ENCODE results near the gene GPR155. TPM values are rescaled to one million over a fixed set of nuclear protein-coding genes. Genes with fewer than 3 reads are reported as not detected.
A peak's percentile ranks its signal among the peaks of the same experiment; 100 is the strongest.

Gene GPR155
- total and polyA plus RNA-seq, 9 of the 15 experiments (the other 6 are each of a cell fraction or from before 2014, with no cell fraction given) = 0.04 to 0.40 (median 0.11) TPM; not detected in 1

GRCh38 chr2:174399171-174399570 lies 87.7 kb downstream of the GPR155 start (continued):
- TF ChIP-seq, protein P1, sequence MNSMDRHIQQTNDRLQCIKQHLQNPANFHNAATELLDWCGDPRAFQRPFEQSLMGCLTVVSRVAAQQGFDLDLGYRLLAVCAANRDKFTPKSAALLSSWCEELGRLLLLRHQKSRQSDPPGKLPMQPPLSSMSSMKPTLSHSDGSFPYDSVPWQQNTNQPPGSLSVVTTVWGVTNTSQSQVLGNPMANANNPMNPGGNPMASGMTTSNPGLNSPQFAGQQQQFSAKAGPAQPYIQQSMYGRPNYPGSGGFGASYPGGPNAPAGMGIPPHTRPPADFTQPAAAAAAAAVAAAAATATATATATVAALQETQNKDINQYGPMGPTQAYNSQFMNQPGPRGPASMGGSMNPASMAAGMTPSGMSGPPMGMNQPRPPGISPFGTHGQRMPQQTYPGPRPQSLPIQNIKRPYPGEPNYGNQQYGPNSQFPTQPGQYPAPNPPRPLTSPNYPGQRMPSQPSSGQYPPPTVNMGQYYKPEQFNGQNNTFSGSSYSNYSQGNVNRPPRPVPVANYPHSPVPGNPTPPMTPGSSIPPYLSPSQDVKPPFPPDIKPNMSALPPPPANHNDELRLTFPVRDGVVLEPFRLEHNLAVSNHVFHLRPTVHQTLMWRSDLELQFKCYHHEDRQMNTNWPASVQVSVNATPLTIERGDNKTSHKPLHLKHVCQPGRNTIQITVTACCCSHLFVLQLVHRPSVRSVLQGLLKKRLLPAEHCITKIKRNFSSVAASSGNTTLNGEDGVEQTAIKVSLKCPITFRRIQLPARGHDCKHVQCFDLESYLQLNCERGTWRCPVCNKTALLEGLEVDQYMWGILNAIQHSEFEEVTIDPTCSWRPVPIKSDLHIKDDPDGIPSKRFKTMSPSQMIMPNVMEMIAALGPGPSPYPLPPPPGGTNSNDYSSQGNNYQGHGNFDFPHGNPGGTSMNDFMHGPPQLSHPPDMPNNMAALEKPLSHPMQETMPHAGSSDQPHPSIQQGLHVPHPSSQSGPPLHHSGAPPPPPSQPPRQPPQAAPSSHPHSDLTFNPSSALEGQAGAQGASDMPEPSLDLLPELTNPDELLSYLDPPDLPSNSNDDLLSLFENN (IDR thresholded peaks at IDR 0.05; ENCODE audit: low read depth in 2 of 2, low read length in 2 of 2) = no peak
- TF ChIP-seq DMBX1 (CRISPR knock-in tag; IDR thresholded peaks at IDR 0.05; ENCODE audit: borderline replicate concordance) (no peak), ARID3B (CRISPR knock-in tag; IDR thresholded peaks at IDR 0.05; ENCODE audit: borderline replicate concordance) (no peak), ZNF699 (CRISPR knock-in tag; IDR thresholded peaks at IDR 0.05; ENCODE audit: insufficient replicate concordance) (no peak)

GRCh38 chr2:174397773-174398172 lies 89.1 kb downstream of the GPR155 start:
- no peaks in the 10 kb centered on the region for H4K20me1 ChIP-seq (replicated peaks; ENCODE audit: control insufficient read depth, insufficient read depth, low read length)
- no peaks in the 10 kb centered on the region for H3K27me3 ChIP-seq (ENCODE audit: control insufficient read depth in 2 of 2, insufficient read depth in 2 of 2, low read length in 2 of 2)
- DNase-seq (ENCODE audit: extremely low read depth in 1 of 4, low spot score in 3 of 4) (no peak), ATAC-seq (no peak), FAIRE-seq (no peak)
- H3K9me3 ChIP-seq (replicated peaks; ENCODE audit: control insufficient read depth, insufficient read depth, low read depth, low read length) = no peaks in the 10 kb centered on the region
- no peaks in the 10 kb centered on the region for H3K9me1 ChIP-seq (ENCODE audit: control insufficient read depth, insufficient read depth, low read length)
- in situ Hi-C loops (cut with MboI) (no loop called here), intact Hi-C loops (cut with micrococcal nuclease) (no loop called here)
- no peaks in the 10 kb centered on the region for H3K36me3 ChIP-seq (ENCODE audit: control insufficient read depth, insufficient read depth, low read length)
- POLR2A ChIA-PET = interaction anchor here (1.6 kb wide), 1 partner anchor 15 kb away, joined by 3 read pairs; no protein-coding TSS in a partner anchor
- no peak overlapping the region for H2AFZ ChIP-seq (ENCODE audit: low read depth, low read length)
- no peak overlapping the region for H3K9ac ChIP-seq (ENCODE audit: insufficient read depth in 1 of 2, low read depth in 2 of 2, low read length in 2 of 2)
- peaks cover 4 to 5% of the 10 kb centered on the region in 2 experiments; a peak in 1 of 5 replicates for H3K4me1 ChIP-seq (replicated peaks in 1 of 2; ENCODE audit: control insufficient read depth in 2 of 2, insufficient read depth in 2 of 2, low read length in 2 of 2)
- H3K27ac ChIP-seq (ENCODE audit: extremely low read depth, low read depth, low read length) = no peak overlapping the region
- no peak overlapping the region for H3K4me3 ChIP-seq
- BruUV-seq (replicated peaks) = no TSS peak
- H3K4me2 ChIP-seq (ENCODE audit: insufficient read depth, low read length) = no peak overlapping the region
- 38% methylated on average over 3 of the region's 3 CpGs for WGBS (ENCODE audit: insufficient coverage, low coverage, missing lambda C conversion rate)
- CTCF ChIA-PET (ENCODE audit: low intra/inter-chr PET ratio) = no interaction called here
- peaks cover 29% of the 10 kb centered on the region for H3K79me2 ChIP-seq (ENCODE audit: control insufficient read depth, insufficient read depth, low read length)
- TF ChIP-seq ZBTB40 (IDR thresholded peaks at IDR 0.05) = peak; percentile 69
- peak; percentile 67; the same call in 1 of the 2 replicates for TF ChIP-seq ZBTB40 (CRISPR knock-in tag; IDR thresholded peaks at IDR 0.05)

All from K562 (cell line).